ENCODE results near the gene PARD6A.
A peak's percentile ranks its signal among the peaks of the same experiment; 100 is the strongest.

PARD6A gene

DNA sequence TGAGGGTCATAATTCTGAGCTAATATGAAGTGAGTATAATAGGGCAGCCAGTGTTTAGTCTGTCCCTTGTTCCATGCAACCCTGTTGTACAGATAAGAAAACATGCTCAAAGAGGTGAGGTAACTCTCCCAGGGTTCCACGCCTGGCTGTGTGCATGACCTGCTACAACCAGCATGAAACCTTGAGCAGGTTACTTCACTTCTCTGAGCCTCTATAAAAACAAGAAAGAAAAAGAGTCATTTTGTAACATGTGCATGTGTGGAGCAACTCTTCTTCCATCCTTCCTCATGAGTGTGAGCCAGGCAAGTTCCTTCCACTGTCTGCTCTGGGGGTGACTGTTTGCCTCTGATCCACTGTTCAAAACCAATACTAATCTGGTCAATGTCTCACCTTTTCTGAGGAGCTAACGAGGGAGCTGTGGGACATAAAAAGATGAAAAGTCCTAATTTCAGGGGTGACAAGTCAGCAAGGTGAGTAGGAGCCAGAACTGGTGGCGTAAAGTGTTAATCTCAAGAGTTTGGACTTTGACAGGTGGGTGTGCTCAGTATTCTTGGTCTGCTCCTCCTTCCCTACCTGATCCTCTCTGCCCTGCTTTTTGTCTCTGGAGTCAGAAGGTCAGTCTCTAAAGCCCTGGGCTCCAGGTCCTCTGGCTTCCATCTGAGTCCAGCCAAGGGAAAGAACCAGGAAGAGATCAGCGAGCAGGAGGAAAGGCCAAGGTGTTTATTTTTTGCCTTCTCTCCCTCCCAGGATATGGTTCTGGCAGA is 36.8 kb downstream of the PARD6A start:
- DNase-seq = no peak

- DNase-seq = no peak
These were observed 38.5 kb downstream of the PARD6A start for GRCh38 chr16:67699265-67699664.

DNA sequence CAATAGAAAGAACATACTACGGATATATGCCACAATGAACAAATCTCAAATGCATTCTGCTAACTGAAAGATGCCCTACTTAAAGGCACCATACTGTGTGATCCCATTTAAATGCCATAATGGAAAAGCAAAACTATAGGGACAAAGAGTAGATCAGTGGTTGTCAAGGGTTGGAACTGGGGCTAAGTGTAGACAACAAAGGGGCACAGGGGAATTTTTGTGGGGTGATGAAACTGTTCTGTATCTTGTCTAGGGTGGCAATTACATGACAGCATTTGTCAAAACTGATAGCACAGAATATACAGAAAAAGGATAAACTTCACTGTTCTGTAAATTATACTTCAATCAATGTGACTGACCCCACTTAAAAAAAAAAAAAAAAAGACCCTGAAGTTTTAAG is 40.7 kb downstream of the PARD6A start:
- no peak for DNase-seq

- peak; percentile 9 for DNase-seq
These were observed 41.4 kb downstream of the PARD6A start for GRCh38 chr16:67702130-67702529.

DNA sequence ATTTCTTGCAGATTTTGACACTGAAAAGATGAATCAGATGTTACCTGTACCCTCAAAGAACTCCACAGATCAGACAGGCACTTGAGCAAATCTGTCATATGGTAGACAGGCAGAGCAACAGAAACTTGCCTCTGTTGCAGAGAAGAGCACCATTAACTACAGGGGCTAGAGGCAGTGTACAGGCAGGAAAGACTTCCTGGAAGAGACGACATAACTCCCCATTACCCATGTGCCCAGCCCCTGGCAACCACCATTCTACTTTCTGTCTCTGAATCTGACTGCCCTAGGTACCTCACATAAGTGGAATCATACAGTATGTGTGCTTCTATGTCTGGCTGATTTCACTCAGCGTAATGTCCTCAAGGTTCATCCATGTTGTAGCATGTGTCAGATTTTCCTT is 42.9 kb downstream of the PARD6A start:
- no peak for DNase-seq

DNA sequence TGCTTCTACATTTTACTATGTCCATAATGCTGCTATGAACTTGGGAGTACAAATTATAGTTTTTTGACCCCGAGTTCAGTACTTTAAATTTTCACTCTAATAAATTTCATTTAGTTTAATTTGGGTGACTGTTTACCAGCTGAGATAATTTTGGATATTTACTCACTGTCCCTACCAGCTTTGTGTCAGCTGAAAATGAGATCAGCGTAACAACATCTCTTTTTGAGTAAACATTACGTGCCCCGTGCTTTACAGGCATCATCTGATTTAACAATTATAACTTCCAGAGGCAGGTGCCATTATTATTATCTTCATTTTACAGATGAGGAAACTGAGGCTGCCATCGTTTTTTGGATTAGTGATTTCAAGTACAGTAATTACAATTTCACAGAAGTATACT is 43.4 kb downstream of the PARD6A start:
- DNase-seq = no peak

DNA sequence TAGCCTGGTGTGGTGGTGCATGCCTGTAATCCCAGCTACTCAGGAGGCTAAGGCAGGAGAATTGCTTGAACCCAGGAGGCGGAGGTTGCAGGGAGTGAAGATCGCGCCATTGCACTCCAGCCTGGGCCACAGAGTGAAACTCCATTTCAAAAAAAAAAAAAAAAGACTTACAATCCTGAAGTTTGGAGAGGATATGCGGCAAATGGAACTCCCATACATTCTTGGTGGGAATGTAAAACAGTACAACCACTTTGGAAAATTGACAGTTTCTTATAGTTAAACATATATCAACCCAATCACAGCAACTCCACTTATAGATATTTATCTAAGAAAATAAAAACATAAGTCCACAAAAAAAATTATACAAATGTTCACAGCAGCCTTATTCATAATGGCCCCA is 46.5 kb downstream of the PARD6A start:
- DNase-seq = no peak

DNA sequence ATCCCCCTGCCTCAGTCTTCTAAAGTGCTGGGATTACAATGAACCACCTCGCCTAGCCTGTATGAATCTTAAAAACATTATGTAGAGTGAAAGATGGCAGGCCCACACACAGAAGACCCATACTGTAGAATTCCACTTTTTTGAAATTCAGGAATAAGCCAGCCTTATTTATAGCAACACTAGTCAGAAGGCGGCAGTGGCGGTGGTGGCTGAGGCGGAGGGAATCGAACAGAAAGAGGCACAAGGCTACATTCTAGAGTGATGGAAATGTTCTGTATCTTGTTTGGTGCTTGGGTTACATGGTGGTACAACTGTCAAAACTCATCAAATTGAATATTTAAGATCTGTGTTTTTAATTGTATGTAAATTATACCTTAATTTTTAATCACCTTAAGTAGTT is 47.0 kb downstream of the PARD6A start:
- DNase-seq = no peak

GRCh38 chr16:67708368-67708771 is 47.6 kb downstream of the PARD6A start:
- no peak for DNase-seq

- DNase-seq = no peak
These were observed 48.3 kb downstream of the PARD6A start for GRCh38 chr16:67709050-67709449.

DNA sequence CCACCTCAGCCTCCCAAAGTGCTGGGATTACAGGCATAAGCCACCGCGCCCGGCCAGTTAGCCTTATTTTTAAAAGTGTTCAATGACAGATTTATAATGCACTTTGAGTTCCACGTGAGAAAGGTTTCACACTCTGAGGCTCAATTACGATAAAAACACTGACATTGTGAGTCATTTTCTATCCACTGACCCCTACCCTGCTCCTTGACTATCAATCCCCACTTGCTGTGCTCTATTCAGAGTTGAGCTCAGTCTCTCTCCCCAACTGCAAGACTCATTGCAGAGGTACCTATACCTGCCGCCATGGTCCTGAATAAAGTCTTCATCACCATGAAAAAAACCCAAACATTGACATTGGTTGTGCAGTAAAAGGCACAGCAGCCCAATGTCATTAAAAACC is 49.8 kb downstream of the PARD6A start:
- no peak for DNase-seq
